Measurements from ENCODE around the gene MICOS13.
"Not testable (repeated sequence)": the region's sequence is repeated elsewhere in the genome, so short reads cannot be mapped to it uniquely, and the experiment has no call there.

The MICOS13 gene, protein sequence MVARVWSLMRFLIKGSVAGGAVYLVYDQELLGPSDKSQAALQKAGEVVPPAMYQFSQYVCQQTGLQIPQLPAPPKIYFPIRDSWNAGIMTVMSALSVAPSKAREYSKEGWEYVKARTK

DNA sequence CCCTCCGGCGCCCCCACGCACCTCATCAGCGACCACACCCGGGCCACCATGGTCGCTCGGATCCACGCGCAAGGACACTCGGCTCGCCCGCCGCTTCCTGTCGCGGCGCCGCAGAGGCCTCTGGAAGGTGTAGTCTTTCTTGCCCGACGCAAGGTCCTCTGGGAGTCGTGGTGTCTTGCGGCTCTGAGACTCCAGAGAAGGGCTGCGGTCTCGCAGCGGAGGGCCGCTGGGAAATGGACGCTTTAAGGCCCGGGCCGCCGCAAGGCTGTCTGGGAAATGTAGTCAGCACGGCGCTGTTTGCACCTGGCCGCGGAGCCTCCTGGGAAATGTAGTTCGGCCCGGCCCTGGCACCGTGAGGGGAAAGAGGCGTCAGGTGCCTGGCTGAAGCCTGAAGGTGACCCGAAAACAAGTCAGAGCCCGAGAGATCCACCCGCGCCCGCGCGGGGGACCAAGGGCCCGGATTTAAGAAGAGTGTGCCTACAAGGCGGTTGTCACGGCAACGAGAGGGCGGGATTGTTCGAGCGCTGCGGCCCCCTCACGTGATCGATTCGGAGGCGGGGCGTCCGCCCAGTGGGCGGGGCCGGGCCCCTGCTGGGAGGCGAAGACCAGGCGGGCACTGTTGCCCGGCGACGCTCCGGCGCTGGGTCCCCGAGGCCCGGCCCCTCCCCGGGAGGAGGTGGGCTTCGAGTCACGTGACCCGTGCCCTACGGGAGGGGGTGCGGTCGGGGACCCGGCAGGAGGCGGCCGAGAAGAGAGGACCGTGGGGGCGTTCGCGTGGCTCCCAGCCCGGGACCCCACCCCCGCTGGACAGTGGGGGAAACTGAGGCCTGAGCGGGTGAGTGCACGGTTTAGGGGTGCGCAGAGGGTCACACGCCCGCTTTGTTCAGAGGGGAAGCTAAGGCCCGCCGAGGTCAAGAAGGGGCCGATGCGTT, at the start of gene MICOS13, which contains the start of gene HSD11B1L:
Gene MICOS13 (minus strand): TSS at position 80 of the 932 bp plus-strand sequence. CDS start 30 bp downstream, at position 50.
Gene HSD11B1L (plus strand): TSS at position 591 of the 932 bp plus-strand sequence. CDS start 3,806 bp downstream, outside the sequence.
- DNase-seq, result peak; percentile 88

DNA sequence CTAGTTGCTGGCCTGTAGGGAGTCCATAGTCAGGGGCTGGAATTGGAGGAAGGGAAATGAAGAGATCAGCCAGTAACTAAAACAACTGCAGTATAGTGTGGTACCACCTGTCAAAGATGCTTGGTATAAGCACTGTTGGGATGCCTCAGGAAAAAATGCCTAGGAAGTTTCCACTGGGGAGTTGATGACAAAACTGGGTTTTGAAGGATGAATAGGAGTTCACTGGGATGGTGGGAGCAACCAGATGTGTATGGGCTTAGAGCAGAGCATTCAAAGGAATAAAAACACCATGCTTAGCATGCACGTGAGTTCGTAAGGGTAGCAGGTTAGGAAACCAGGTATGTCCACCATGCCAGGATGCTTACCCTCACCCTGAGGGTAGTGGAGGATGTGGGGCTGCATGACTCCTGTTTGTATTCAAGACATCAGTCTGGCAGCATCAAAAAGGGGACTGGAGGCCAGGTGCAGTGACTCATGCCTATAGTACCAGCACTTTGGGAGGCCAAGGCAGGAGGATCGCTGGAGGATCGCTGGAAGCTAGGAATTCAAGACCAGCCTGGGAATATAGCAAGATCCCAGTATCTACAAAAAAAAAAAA, 47.2 kb upstream of the MICOS13 start:
- no peak for DNase-seq

DNA sequence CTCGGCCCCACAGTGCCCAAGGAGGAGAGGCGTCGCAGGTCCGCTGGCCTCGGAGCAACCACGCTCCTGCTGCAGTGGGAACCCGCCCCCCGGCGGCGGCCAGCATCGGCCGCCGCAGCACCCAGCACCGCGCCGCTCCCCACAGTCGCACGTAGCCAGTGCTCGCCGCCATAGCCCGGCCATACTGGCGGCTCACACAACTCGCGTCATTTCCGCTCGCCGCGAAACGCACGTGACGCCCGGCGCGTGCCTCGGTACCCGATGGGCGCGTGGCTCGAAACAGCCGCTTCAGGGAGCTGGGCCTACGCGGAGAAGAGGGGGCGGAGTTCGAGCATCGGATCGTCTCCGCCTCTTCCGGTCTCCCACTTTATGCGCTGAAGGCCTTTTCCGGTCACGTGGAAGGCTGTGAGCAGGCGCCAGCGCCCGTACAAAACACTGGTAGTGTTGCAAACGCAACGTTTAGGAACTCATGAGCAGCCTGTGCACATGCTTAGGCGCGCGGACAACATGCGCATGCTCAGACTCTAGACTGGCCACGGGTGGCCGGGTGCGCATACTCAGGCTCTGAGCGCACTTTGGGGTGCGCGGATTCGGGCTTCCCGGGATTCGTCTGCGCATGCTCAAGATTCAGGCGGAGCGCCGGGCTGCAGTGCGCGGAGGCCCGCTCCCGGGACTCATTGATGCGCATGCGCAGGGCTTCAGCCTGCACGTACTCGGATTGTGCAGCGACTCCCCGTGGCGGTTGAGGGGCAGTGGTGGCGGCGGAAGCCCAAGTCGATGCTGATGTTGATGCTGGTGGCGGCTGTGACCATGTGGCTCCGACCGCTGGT, 39.9 kb upstream of the MICOS13 start, which contains the start of the genes CATSPERD and LONP1:
Gene CATSPERD (plus strand): TSS at position 677 of the 830 bp plus-strand sequence. CDS start 101 bp downstream, at position 778.
Gene LONP1 (minus strand): TSS at position 186 of the 830 bp plus-strand sequence. CDS start 14 bp downstream, at position 172.
- DNase-seq, result peak; percentile 56

DNA sequence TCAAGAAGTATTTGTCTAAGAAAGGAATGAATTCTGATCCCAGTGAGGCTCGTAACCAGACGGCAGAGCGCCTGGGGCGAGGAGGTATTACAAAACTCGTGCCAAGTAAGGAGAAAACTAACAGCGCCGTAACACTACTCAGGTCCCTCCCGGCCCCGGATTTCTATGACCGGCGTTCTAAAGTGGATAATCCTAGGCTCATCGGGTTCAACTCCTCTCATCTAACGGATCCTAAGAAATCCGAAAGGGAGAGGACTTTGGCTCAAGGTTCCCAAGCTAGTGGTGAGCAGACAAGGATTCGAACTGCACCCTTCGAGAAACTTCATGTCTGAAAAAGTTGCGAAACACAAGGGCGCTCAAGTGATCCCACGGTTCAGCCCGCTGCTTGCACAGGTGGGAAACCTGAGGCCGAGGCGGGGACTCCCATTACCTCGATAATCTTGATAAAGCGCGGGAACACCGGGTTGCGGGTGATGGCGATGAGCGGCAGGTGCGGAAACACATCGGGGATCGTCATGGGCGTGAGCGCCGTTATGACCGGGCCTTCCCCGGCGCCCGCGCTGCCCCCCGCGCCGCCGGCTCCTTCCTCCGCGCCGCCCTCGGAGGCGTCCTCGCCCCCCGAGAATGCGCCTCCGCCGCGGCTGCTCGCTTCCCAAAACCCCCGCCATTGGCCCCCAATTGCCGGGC, 39.1 kb upstream of the MICOS13 start:
- no peak for DNase-seq

DNA sequence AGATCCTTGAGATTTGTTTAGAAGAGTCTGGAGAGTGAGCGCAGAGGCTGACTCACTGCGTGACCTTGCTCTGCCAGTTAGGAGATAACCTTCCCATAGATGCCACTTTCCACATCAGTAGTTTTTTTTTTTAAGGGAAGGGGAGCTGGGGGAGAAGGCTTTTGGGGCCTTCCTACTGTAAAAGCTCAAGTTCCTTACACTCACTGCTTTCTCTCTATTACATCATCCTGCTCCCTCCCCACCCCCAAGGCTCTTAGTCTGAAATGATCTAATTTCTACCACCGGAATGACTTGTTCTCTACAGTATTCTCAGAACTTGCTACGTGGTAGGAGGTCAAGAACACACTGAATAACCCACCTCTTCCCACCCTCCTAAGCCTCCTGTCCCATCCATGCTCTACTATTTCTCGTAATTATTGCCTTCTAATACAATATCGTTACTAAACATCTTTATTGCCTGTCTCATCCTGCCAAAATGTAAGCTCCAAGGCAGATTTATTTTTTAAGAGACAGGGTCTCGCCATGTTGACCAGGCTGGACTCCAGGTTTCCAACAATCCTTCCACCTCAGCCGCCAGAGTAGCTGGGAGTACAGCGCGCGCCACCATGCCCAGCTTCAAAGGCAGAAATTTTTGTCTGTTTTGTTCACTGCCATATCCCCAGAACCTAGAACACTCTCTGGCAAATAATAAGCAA, 38.4 kb upstream of the MICOS13 start:
- DNase-seq, result no peak

DNA sequence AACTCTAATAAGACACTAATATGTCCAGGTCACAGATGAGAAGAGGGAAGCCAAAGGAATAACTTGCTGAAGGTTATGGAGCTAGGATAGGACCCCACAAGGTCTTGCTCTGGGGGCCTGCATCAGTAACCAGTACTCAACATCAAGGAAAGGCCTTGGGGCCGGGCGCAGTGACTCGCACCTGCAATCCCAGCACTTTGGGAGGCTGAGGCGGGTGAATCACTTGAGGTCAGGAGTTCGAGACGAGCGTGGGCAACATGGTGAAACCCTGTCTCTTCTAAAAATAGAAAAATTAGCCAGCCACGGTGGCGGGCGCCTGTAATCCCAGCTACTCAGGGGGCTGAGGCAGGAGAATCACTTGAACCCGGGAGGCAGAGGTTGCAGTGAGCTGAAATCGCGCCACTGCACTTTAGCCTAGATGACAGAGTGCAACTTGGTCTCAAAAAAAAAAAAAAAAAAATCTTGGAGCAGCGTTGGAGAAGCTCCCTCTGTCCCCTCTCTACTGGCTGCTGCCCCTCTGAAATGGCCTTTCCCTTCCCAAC, 37.8 kb upstream of the MICOS13 start:
- no peak for DNase-seq

DNA sequence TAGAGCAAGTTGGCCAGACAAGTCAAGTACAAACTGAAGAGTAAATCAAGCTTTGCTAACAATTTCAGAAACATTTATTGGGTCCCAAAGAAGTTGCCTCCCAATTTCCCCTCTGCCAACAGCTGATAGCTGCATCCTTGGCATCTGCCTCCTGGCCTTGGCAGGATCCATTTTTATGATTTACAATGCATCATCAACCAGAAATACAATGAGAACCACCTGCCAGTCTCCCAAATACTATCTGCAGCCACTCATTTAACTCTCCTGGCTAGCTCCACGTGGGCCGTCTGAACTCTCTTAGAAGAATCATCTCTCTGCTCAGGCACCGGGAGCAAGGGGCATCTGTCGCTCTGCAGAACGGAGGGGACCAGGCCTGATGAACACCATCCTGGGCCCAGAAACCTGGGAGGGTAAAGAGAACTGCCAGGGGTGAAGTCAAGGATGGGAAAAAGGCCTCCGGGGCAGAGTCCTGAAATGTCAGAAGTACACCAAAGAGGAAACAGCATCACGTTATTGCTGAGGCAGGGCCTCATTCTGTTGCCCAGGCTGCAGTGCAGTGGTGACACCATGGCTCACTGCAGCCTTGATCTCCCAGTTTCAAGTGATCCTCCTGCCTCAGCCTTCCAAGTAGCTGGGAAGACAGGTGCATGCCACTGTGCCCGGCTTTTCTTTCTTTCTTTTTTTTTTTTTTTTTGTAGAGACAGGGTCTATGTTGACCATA, 37.1 kb upstream of the MICOS13 start:
- no peak for DNase-seq

DNA sequence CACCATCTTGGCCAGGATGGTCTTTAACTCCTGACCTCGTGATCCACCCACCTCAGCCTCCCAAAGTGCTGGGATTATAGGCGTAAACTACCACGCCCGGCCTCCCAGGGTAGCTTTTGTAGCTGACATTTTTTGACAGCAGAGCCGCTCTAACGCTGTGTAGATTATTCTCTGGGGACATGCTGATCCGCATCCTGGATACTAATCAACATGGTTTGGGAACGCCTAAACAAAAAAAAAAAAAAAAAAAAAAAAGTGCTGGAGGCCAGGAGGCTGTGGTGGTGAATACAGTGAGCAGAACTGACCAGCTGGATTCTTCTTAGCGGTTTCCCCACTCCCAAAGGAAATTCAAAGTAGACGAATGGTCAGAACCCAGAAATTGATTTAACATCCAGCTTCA, 34.5 kb upstream of the MICOS13 start:
- no peak for DNase-seq

DNA sequence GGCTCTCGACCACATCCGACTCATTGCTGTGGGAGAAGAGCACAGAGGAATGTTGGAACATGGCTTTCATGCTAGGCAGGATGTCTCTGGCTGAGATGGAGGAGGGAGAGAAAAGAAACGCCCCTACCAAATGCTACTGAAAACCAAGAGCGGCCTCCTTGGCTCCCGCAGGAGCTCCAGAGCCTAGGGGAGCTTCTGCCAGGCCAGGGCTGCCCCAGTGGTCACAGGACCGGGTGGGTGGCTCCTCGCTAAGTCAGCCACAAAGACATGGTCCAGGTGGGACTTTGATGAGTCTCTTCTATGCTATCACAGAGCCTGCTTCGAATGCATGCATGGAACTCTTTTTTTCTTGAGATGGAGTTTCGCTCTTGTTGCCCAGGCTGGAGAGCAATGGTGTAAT, 32.9 kb upstream of the MICOS13 start:
- no peak for DNase-seq

DNA sequence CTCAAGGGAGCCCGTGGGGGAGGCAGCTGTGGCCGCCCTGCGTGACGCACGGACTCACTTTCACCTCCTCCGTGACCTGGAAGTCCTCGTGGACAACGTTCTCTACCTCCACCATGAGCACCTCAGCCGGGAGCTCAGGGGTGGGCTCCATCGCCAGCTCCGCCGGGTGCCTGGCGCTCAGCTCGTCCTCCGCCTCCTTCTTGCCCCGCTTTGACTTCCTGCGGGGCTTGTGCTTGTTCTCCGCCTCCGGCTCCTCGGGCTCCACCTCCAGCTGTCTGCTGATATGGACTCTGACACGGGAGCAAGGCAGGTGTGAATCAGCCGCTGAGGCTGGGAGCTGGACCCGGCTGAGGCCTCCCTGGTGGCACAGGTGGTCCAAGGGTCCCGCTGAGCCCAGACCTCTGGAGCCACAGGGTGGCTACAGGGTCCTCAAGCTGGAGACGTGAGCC, 31.4 kb upstream of the MICOS13 start:
- DNase-seq, result no peak

DNA sequence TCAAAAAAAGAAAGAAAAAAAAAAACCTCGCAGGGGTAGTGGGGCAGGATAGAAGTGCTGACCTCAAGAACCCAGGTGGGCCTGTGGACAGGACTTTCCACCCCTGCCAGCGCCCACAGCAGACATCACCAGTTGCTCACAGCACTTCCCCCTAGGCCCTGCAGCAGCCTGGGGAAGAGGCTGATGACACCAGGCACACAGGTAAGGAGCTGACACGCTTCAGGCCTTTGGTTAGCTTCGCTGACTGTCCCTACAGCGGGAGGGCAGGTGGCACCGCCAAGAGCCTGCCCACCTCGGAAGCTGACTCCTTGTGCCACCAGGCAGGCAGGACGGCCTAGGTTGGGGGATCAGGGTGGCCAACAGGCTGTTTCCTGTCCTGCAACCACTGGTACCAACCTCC, 30.7 kb upstream of the MICOS13 start:
- no peak for DNase-seq

DNA sequence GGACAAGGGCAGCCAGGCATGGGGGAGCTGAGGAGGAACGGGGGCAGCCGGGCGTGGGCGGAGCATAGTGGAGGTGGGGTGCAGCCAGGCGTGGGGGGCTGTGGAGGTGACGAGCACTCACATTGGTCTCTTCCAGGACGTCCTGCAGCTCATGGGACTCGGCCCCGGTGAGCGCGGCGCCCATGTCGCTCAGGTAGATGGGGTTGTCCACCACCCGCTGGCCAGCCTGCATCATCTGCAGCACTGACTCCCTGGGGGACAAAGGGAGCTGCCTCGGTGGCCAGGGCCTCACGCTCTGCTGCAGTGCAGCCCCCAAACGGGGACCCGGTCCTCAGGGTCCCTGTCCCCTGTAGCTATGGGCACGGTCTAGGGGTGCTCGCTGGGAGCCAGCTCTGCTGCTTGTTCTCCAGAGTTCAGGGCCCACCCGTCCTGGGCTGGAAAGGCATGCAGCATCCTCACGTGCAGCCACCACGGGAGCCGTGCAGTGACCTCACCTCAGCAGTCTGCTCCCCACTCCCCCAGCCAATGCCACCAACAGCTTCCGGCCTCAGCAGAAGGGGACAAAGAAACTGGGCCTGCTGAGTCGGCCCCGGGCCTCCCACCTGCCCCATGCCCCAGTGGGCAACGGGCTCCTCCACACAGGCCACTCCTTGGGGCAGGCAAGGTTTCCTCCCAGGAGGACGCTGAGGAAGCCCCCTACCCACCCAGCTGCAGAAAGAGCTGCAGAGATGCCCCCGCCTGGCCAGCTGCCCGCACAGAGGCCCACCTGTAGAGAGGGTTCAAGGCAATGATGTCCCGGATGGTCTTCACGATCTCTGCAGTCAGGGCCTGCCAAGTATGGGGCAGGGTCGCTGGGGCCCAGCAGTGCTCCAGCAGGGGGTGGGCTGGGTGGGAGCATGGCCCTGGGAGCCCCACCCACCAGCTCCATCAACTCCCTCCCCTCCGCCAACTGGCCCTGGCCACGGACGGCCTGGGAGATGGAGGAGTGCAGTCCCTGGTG, 27.6 kb upstream of the MICOS13 start:
- no peak for DNase-seq

DNA sequence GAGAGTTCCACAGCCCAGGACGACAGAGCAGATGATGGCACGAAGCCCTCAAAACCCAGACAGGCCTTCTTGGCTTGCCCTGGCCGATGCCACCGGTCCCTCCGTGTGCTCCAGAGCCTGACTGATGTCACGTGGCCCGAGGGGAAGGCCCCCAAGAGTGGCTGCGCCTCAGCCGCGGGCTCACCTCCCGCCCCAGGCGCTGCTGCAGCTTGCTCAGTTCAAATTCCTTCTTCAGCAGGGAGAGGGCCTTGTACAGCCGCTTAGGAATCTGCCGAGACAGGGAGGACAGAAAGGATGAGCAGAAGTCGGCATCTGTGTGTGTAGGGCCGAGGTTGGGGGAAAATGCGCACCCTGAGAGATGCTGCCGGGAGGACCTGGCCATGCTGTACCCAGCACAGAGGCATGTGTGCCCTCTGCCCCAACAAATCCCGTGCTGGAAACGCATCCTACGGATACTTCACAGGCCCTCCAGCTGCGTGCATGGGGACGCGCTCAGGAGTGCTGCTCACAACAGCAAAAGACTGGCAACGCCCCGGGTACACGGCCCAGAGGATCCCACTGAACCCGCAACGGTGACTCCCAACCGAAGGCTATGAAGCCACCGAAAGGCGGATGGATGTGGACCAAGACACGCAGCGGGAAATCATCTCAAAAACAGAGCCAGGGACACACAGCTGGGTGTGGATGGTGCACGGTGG, 26.7 kb upstream of the MICOS13 start:
- no peak for DNase-seq

DNA sequence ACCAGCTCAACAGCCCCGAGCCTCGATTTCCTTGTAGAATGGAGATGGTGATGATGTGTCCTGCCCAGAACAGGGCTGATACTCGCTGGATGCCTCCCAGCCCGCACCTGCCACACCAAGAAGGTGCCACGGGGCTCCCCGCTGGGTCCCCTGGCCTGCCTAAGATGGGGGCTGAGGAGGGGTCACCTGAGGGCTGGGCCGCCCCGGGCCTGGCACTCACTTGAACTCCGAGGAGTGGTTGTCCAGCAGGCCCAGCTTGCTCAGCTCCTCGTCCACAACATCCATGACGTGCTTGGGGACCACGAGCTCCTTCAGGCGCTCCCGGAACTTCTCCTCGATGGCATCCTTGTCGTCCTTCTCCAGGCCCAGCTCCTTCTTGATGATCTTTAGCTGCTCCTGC, 25.2 kb upstream of the MICOS13 start:
- no peak for DNase-seq

DNA sequence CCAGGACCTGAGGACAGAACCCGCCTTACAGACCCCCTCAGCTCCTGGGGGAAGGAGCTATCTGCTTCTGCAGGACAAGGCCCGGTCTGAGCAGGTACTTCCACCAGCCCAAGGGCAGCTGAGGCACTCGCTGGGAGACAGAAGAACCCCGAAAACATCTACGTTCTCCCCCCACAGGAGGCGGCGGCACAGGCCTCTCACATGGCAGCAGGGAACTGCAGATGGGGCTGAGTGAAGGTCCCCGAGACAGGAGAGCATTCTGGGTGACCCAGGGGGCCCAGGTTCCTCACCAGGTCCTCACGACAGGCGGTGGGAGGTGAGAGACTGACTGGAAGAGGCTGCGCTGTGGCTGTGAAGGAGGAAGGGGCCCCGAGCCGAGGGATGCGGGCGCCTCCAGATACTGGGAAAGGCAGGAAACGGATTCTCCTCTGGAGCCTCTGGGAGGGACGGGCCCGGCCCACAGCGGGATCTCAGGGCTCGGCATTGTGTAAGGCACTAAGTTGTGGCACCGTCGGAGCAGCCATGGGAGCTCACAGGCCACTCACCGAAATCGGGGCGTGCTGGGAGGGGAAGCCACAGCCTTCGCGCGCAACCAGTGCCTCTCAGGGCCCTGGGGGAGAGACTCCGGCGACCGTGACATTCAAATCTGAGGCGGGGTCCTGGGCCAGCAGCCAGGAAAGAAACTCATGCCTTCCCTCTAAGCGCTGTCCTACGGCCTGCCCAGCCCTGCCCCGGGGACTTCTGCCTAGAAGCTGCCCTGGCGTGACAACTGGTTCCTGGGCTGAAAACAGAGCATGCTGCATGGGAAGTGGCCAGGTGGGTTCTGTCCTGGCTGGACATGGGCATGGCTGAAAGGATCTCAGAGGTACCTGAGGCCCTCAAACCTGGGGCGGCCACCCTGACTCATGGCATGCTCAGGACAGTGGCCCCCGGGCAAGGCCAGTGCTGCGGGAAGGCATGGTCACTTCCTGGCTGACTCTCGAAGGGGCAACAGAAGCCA, 23.8 kb upstream of the MICOS13 start:
- DNase-seq, result no peak

DNA sequence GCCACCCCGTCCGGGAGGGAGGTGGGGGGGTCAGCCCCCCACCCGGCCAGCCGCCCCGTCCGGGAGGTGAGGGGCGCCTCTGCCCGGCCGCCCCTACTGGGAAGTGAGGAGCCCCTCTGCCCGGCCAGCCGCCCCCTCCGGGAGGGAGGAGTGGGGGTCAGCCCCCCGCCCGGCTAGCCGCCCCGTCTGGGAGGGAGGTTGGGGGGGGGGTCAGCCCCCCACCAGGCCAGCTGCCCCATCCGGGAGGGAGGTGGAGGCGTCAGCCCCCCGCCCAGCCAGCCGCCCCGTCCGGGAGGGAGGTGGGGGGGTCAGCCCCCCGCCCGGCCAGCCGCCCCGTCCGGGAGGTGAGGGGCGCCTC, 21.7 kb upstream of the MICOS13 start:
- DNase-seq, result not testable (repeated sequence)

DNA sequence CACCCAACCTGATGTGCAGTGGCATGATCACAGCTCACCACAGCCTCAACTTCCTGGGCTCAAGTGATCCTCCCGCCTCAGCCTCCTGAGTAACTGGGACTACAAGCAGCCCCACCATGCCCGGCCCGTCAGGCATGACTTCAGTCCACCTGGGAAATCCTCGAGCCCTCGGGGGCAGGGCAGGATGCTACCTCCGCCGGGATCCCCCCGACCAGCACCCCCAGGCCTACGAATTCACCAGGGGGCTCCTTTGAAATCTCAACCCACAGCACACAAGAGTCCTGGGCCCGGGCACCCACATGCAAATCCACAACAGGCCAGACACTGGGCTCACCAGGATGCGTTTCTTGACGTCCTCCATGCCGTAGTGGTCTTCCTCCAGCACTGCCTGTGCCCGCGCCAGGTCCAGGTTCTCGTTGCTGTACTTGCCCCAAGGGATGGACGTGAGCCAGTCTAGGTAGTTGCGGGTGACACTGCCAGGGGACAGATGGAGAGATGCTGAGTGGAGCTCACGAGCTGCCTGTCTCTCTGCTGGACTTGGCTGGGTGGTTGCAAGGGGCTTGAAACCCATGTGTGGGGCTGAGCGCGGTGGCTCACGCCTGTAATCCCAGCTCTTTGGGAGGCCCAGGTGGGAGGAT, 20.3 kb upstream of the MICOS13 start:
- DNase-seq, result no peak
